SW480 (cell line): ENCODE results near the gene TBC1D1.

Source experiments
- DNase-seq: peaks from one replicate; pipeline ENCODE4 v3.0.0-alpha.2; 2016; ENCODE audit warnings: low spot score

The TBC1D1 gene

DNA sequence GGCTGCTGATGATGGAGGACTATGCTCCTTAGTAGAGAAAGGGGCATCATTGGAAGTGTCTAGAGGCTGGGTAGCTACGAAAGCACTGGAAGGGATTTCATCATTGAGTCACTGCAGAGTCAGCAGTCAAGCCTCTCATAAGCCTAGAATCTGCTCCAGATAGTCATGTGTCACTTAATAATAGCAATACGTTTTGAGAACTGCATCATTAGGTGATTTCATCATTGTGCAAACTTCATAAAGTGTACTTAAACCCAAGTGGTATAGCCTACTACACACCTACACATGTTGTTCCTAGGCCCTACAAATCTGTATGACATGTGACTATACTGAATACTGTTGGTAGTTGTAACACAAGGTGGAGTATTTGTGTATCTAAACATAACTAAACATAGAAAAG, 234.9 kb downstream of the TBC1D1 start:
- DNase-seq = no peak

DNA sequence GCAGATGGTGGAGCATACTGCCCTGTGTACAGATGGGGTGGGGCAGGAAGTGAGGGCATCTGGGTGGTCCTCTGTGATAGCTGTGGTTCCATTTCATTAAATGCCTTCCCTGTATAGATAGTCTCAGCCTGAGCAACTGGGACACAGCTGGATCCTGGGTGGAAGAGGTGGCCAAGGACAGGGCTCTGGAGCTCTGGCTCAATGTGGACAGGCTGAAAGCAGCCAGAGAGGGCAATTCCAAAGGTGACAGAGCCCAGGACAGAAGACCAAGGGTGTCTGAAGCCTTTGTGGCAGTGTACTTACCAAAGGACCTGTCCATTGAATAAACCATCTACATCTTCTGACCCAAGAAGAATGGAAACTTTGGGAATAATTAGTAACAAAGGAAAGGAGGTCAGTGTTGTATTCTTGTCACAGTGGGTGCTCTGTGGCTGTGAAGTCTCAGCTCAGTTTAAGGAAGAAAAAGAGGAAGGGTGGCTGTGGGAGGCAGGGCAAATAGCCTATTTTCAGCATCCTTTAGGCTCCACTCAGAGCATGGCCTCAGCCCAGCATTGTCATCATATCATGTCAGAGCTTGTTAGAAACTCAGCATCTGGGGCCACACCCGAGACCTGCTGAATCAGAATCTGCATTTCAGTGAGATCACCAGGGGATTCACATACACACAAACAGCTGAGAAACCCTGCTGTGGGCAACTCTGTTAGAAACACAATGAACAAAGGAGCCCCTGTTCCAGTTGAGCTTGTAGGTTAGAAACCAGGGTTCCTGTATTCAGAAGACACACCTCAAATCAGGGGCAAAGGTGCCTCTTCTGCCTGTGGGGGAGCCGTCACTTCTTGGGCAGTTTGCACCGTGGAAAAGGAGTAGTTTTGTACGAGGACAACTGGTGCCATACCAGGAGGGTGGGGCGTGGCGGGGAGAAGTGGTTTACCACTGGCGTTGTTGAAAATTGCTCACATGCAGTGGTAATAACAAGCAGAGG, 237.9 kb downstream of the TBC1D1 start:
- peak; percentile 95 for DNase-seq

DNA sequence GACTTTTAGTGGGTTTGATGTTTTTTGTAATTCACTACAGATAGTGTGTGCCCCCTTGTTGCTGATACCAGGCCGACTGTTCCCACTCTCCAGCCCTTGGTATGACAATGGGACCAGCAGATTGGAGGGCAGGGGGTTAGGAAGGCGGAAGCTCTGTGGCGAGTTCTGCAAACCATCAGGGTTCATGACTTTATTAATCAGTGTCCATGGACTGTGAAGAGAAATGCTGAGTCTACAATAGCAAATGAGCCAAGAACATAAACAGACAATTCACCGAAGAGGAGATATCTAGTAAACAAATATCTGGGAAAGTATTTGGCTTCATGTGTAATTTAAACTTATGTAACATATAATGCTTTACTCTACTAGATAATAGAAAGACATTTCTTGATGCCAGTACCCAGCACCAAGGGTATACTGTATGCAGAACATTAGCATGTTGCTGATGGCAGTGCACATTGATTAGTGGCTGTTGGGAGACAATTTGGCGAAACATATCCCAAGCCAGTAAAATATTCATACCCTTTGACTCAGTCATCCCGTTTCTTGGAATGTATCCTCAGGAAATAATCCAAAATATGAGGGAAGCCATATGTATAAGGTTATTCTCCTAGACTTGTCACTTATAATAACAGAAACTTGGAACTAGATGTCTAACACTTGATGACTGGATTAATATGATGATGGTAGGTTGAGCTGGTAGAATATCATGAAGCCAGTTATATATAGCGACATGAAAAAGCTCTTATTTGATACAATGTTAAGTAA, 238.8 kb downstream of the TBC1D1 start:
- no peak for DNase-seq

DNA sequence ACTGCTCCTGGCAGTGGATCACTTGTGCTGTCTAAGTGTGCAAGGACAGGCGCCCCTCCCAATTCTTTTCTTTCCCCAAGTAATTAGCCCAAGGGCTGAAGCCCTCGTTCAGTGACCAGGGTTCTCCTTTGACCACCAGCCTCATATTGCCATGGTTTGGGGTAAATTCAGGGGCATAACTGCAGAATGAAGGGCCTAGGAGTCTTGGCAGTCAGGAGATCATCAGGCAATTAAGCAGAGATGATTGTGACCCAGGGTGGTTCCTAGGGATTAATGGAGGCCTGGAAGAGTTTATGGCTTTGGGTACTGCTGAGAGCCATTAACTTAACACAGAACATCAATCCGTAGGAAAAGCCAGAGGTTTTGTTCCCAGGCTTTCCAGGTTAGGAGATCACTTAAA, 240.0 kb downstream of the TBC1D1 start:
- DNase-seq = no peak

DNA sequence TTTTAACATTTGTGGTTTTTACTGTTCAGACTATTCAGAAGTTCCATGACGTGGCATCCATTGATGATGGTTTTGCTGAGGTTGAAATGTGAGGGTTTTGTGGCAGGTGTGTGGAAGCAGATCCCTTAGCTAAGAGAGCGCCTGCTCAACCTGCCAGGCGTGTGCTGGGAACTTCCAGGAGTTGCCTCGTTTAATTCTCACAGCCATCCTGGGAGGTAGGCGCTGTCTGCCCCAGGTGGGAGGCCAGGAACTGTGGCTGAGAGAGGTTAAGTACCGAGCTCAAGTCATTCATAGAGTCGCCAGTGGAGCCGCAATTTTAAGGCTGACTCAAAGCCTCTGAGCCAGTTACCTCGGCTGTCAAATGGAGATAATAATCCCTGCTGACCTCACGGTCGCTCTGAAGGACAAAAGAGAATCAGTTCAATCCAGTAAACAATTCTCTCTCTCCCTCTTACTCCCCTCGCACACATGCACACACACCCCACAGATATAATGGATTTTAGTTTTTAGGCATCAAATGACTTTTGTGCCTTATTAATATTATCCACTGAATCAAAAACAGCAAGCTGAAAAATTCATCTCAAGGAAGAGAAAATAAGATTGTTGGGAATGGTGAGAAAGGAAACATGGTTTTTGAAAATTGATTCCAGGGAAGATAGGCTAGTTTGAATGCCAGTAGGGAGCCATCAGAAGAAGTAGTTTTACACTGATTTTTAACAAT, 240.6 kb downstream of the TBC1D1 start:
- peak; percentile 84 for DNase-seq

DNA sequence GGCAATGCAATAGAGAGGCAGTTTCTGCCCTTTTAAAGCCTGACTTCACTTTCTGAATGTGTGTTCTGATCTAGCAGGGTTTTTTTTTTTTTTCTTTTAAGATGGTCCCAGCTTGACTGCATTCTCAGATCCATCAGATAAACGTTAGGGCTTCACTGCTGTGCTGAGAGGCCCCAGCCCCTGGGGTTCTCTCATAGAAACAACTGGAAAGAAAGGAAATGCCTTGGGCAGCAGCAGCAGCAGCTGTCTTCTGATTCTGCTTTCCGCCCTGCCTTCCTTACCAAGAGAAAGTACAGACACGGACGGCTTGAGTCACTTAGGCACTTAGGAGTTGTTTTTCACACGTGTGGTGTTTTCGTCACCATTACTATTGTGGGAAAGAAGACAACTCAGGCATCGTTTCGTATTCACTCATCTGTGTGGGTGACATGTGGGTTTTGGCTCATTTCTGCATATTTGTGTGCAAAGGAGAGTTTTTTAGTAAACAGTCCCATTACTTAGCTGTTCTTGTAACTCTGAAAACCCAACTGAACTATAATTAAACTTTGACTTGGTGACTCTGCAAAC, 241.3 kb downstream of the TBC1D1 start:
- DNase-seq = peak; percentile 36

DNA sequence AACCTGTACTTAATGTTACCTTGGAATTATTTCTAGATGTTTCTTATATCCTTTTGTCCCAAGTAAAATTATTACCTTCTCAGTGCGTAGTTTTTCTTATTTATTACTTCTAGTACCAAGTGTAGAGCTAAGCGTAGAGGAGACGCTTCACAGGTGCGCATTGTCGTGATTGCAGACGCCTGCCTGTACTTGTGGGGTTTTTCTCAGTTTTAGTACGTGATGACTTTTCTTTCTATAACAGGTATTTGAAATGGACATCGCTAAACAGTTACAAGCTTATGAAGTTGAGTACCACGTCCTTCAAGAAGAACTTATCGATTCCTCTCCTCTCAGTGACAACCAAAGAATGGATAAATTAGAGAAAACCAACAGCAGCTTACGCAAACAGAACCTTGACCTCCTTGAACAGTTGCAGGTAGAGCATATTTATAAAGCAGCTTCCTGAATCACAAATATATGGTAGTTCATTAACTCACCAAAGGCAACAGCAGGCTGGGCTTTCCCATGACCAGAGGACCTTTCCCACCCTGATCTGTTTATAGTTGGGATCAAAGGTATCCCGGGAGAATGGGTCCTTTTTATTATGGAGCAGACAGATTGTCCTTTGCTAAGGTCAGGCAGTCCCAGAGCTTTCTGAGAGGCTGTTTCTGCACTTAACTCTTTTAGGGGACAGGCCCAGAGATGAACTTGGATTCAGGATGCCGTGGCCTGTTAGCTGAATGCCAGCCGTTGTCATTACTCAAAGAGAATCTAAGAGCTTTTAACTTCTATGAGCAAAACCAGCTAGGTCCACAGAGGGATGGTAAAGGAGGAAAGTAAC, 242.2 kb downstream of the TBC1D1 start:
- DNase-seq = peak; percentile 85

DNA sequence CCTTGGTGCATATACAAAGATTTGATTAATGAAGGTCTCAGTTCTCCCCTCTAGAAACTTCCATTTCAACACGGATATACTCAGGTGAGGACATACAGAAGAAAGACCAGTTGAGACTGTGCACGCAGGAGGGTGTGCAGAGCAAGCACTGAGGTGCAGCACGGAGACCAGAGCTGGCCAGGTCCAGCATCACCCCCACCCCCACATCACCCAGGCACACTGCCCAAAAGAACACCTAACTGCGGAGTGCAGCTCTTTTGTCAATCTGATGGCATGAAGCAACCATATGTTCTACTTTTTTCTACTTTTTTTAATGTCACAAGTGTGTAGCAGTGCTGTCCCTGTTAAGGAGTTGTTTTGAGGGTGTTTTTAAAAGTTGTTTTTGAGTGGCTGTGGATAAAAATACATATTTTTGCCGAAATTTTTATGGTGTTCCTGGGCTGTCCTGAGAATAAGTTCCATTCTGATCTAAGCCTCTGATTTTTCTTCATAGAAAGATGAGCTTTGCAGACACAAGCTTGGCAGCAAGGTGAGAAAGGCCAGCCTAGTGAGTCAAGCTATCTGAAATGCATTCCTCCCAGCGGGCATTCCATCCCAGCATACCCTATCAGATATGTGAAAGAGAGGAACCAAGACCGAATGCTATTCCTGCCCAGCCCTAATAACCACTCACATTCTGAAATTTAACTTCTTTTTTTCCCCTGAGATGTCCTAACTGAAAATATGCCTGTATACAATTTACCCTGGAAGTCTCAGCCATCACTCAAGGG, 243.0 kb downstream of the TBC1D1 start:
- no peak for DNase-seq

DNA sequence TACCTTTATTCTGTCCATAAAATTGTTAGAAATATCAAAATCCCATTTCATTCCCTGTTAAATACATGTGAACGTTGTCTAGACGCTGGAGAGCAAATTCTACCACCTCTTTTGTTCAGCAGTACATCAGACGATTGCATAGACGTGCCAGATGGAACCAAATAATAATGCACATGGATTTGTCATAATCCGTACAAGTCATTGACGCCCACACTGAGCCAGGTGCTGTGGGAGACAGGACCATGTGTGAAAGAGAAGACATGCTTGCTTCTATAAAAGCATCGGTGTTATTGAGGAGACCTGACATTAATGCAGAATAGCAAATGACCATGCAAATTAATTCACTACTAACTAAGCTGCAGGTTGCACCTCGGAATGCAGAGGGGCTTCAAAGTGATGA, 244.3 kb downstream of the TBC1D1 start:
- DNase-seq = no peak

DNA sequence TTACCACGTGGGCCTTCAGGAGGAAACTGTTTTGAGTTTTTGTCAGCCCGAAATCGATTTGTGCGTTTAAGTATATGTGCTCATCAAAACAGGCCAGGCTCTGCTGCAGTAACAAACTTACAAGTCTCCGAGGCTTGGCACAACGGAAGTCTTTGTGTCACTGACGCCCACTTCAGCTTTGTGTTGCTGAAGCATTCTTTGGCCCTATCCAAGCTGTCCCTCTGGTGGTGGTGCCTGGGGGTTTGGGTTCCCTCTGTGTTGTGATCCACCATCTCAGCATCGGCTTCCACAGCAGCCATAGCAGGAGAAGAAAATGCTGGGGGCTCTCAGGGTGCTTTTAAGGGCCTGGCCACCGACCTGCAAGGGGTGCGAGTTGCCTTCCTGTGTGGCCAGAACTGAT, 245.7 kb downstream of the TBC1D1 start:
- no peak for DNase-seq

DNA sequence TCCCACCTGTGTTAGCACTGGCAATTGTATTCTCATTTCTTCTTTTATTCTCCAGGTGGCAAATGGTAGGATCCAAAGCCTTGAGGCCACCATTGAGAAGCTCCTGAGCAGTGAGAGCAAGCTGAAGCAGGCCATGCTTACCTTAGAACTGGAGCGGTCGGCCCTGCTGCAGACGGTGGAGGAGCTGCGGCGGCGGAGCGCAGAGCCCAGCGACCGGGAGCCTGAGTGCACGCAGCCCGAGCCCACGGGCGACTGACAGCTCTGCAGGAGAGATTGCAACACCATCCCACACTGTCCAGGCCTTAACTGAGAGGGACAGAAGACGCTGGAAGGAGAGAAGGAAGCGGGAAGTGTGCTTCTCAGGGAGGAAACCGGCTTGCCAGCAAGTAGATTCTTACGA, 246.2 kb downstream of the TBC1D1 start:
- no peak for DNase-seq

DNA sequence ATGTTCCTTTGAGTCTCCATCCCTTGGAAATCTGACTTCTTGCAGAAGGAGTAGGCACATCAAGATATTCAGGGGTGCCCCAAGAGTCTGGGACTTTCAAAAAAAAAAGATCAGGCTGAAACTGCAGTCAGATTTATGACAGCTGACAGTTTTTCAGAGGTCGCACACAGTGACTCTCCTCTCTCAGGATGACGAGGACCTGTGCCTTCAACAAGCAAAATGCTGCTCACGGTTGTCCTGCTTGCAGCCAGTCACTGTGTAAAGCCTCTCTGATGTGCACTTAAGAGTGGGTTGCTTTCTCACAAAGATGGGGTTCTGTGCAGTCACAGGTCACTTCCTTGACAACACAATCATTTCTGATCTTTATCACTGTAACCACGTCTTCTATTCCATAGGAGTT, 247.5 kb downstream of the TBC1D1 start:
- no peak for DNase-seq

DNA sequence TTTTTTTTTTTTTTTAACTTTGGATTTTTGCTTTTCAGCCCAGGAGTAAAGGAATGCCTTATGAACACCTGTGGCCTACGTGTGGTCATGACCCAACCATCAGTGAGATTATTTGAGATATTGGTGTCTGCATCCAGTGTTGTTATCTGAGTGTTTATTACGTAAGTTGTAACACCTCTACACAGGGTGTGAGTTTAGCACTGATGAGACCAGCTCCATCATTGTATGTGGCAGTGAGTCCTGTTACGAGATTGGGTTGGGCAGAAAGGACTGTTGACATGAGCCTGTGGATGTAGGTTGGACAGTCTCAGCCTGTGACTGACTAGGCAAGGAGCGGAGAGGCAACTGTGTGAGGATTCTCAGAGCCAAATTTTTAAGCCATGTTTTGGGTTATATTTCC, 248.3 kb downstream of the TBC1D1 start:
- DNase-seq = no peak

DNA sequence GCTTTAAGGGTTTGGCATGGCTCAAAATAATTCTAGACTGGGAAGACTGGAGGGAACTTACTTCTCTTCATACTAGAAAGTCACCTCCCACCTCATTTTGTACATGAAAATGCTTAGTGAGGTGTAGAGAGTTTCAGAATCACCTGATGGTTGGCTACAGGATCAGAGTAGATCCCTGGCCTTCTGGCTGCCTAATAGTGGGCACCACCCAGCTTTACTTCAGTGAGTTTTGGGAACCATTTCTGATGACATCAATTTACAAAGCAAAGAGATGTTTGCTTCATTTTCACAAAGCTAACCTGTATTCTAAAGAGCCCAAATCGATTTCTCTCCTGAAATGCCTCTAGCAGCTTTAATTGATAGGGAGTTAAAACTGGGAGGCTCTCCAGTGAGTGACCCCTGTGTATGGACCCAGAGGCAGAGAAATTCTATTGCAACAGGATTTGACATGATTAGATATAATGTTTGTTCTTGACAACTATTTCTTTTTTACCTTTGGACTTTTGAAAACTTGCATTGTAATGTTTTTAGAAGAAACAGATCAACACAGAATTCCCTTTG, 249.8 kb downstream of the TBC1D1 start:
- no peak for DNase-seq

DNA sequence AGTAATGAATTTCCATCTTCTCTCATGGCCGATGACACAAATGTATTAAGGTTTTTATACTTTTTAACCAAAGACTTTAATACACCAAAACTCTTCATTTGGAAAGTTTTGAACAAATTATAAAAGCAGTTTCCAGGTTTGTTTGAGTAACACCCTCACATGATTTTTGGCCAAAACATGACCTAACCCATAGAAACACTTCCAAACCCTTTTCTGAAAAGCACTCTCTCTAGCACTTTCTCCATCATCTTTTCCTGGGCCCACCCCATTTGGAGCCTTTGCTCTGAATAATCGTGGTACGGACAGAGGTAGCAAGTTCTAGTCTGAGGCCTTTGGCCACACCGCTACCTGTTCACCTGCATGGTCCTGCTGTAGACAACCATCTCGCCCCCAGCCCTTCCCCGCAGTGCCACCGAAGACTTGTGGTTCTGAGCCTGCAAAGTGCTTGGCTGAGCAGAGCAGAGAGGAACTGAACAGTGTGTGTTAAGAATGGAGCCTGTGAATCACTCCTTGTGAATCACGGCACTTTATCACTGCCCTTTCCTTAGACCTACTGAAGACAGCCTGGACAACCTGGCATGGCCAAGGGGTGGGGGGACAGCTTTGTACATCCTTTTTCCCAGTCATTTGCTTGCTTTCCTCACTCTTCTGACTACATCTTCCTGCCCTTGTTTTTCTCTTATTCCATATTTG, 251.1 kb downstream of the TBC1D1 start:
- DNase-seq = no peak

DNA sequence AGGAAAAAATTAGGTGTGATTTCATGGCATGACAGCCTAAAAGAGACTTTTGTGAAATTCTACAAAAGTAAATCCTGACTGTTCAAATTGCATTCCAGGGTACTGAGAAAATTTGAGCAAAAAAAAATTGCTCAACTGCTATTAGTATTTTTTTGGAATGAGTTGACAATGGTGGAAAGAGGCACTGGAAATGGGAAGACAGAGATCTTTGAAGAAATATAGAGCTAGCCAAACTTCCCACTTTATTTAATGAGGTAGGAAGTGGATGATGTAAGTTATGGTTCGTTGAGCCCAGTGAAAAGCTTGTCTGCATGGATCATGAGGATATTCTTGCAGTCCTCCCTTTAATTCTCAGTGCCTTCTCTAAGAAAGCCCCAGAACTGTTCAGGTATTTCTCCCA, 253.1 kb downstream of the TBC1D1 start:
- DNase-seq = no peak

DNA sequence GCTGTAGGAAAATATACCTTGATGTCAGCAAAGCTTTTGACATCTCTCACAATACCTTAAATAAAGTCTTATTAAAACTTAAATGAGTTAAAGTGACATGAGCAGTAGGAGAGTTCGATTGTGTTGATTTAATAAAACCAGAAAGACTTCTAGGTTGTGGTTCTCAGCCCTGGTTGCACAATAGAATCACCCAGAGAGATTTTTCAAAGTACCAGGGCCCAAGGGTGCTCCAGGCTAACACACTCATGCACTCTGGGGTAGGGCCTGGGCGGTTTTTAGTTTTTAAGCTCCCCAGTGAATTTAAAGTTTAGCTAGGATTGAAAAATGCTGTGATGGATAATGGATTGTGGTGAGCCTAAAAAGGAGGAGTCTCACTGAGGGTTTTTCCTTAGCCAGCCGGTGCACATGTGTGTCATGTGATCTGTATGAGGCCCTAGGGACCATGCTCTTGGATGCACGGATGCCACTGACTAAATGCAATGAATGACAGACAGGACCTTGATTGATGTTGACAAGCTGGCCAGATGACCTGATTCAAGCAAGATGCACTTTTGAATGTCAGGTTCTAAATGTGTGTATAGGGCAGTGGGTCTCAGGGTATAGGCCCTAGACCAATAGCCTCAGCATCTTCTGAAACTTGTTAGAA, 254.3 kb downstream of the TBC1D1 start:
- no peak for DNase-seq

DNA sequence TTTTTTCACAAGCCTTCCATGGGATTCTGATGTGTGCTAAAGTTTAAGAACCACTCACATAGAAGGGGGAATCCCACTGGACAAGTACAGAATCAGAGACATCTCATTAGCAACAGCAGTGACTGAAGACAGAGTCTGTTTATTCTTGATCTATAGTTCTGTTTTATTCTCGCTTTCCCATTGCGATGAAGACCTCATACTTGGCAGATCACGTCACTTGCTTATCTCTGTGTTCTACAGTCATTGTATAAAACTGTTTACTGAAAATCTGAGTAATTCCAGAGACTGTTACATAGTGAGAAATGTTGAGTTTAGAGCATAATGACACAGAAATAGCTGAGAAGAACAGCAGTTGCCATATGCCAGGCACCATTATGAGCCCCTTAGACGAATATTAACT, 254.9 kb downstream of the TBC1D1 start:
- no peak for DNase-seq

DNA sequence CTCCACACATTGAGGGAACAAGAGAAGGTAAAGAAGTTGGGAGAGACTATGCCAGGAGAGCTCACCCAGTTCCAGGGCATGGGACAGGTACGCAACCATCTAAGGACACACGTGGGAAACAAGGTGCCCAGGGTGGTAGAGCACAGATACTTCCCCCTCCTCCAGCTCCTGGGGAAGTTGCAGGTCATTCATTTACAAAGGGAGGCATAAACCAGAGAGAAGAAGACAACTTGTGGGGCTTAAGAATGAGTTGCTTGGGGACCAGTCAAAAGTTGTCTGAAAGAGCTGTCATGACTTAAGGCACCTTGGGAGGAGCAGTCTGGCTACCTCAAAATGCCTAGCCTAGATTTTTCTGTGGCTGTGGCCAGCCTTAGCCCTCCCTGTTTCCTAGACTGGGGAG, 255.5 kb downstream of the TBC1D1 start:
- DNase-seq = no peak
